Body of pancreas (tissue), 4 donors: ENCODE data around the gene PRDM16.

Experiments used
- CTCF ChIP-seq, 7 experiments: fragments of 450-650 bp in 4 of 7; fragments of 200-600 bp in 3 of 7; sonication (generic) in 3 of 7; IDR thresholded peaks; one replicate each; pipeline ENCODE4 v1.5.1; 2016 to 2019; ENCODE audit warnings: antibody characterized with exemption in 7 of 7
- POLR2A ChIP-seq, 3 donors: fragments of 450-650 bp; IDR thresholded peaks; one replicate each; pipeline ENCODE4 v1.6.1; 2016; ENCODE audit warnings: antibody characterized with exemption in 3 of 3, mild to moderate bottlenecking in 2 of 3

- no peak for TF ChIP-seq POLR2A (IDR thresholded peaks at IDR 0.05)
- TF ChIP-seq CTCF (IDR thresholded peaks at IDR 0.05), result no peak
Measured at GRCh38 chr1:3035563-3036446, 33.2 kb upstream of the PRDM16 start.
